IMR-90 (cell line): ENCODE results near the gene CHD2. TPM values are rescaled to one million over a fixed set of nuclear protein-coding genes. Genes with fewer than 3 reads are reported as not detected.

Experiments
- ATAC-seq: fragments of 200-7000 bp; cut with Tn5 transposase; 2 replicates; pipeline ENCODE4 v1.9.1; 2020; ENCODE audit warnings: low read depth, mild to moderate bottlenecking, moderate library complexity
- BruUV-seq: library from RNA; stranded (reverse); fragments of 400-500 nt; replicated peaks from 2 replicates; lab custom pipeline; 2021; lab: Mats Ljungman, UMichigan
- CTCF ChIA-PET: fragments of 300-600 bp; formaldehyde crosslinking; extraction: SDS; loops from one replicate; lab custom pipeline; 2021; ENCODE audit warnings: antibody characterized with exemption; lab: Yijun Ruan, JAX
- POLR2A ChIA-PET: fragments of 300-600 bp; sonication (Branson Sonifier 250); formaldehyde crosslinking; loops from one replicate; lab custom pipeline; 2022; ENCODE audit warnings: antibody characterized with exemption; ENCODE audit not compliant: unreplicated experiment; lab: Charles Lee
- DNase-seq: peaks from one replicate; pipeline ENCODE4 v3.0.0; 2013
- H2AFZ ChIP-seq: replicated peaks from 2 replicates; pipeline ENCODE3; 2013; ENCODE audit warnings: low read length, mild to moderate bottlenecking; ENCODE audit not compliant: poor library complexity
- H2AK5ac ChIP-seq: 2 replicates; pipeline ENCODE4 v1.6.1; 2013; ENCODE audit warnings: low read depth, low read length, inconsistent platforms
- H2AK9ac ChIP-seq: replicated peaks from 2 replicates; pipeline ENCODE3; 2013; ENCODE audit warnings: mild to moderate bottlenecking, low read depth, low read length, moderate library complexity; ENCODE audit not compliant: poor library complexity
- H2BK120ac ChIP-seq: 2 replicates; pipeline ENCODE4 v1.6.1; 2013; ENCODE audit warnings: low read depth, low read length, inconsistent platforms
- H2BK15ac ChIP-seq: 3 replicates; pipeline ENCODE4 v1.6.1; 2013; ENCODE audit warnings: low read depth, low read length, inconsistent platforms
- H2BK20ac ChIP-seq: 2 replicates; pipeline ENCODE4 v1.6.1; 2013; ENCODE audit warnings: low read depth, mild to moderate bottlenecking, inconsistent platforms, low read length, moderate library complexity
- H2BK5ac ChIP-seq: 2 replicates; pipeline ENCODE4 v1.6.1; 2013; ENCODE audit warnings: mild to moderate bottlenecking, low read depth, low read length, inconsistent platforms; ENCODE audit not compliant: poor library complexity, severe bottlenecking
- H3K14ac ChIP-seq: replicated peaks from 2 replicates; pipeline ENCODE4 v1.6.1; 2013; ENCODE audit warnings: low read depth, low read length, inconsistent platforms
- H3K18ac ChIP-seq: 2 replicates; pipeline ENCODE4 v1.6.1; 2013; ENCODE audit warnings: low read depth, low read length, control low read depth
- H3K23ac ChIP-seq: 2 replicates; pipeline ENCODE4 v1.6.1; 2013; ENCODE audit warnings: low read depth, low read length, inconsistent platforms
- H3K27ac ChIP-seq: 2 replicates; pipeline ENCODE4 v1.5.1; 2013; ENCODE audit warnings: mild to moderate bottlenecking, control low read depth, low read length; ENCODE audit not compliant: insufficient read depth
- H3K27me3 ChIP-seq: 2 replicates; pipeline ENCODE4 v1.6.1; 2013; ENCODE audit warnings: low read length; ENCODE audit not compliant: control insufficient read depth, insufficient read depth
- H3K36me3 ChIP-seq: 2 replicates; pipeline ENCODE4 v1.6.1; 2013; ENCODE audit warnings: low read length, mixed read lengths; ENCODE audit not compliant: control insufficient read depth, insufficient read depth
- H3K4ac ChIP-seq: 2 replicates; pipeline ENCODE4 v1.6.1; 2013; ENCODE audit warnings: low read depth, low read length, inconsistent platforms
- H3K4me1 ChIP-seq: 2 replicates; pipeline ENCODE4 v1.6.1; 2013; ENCODE audit warnings: low read length, mixed read lengths; ENCODE audit not compliant: control insufficient read depth, insufficient read depth
- H3K4me2 ChIP-seq: 2 replicates; pipeline ENCODE4 v1.6.1; 2013; ENCODE audit warnings: low read depth, mild to moderate bottlenecking, control low read depth, low read length, moderate library complexity
- H3K4me3 ChIP-seq: 2 replicates; pipeline ENCODE4 v1.5.1; 2013; ENCODE audit warnings: low read depth, mild to moderate bottlenecking, control low read depth, low read length, moderate library complexity; ENCODE audit not compliant: insufficient read depth
- H3K56ac ChIP-seq: 2 replicates; pipeline ENCODE4 v1.6.1; 2013; ENCODE audit warnings: low read length, inconsistent platforms; ENCODE audit not compliant: insufficient read depth; ENCODE audit errors: extremely low read depth
- H3K79me1 ChIP-seq, 2 experiments: 2 replicates each; pipeline ENCODE4 v1.6.1; 2013; ENCODE audit warnings: low read length in 2 of 2, inconsistent platforms in 1 of 2, low read depth in 1 of 2
- H3K9ac ChIP-seq: 2 replicates; pipeline ENCODE4 v1.6.1; 2013; ENCODE audit warnings: low read depth, low read length, control low read depth
- H3K9me1 ChIP-seq: 2 replicates; pipeline ENCODE4 v1.6.1; 2013; ENCODE audit warnings: low read length, inconsistent platforms; ENCODE audit not compliant: insufficient read depth
- H3K9me3 ChIP-seq: 2 replicates; pipeline ENCODE4 v1.6.1; 2013; ENCODE audit warnings: low read length; ENCODE audit not compliant: control insufficient read depth, insufficient read depth
- H4K20me1 ChIP-seq: 2 replicates; pipeline ENCODE4 v1.6.1; 2013; ENCODE audit warnings: low read length, inconsistent platforms; ENCODE audit not compliant: insufficient read depth
- H4K5ac ChIP-seq: 2 replicates; pipeline ENCODE4 v1.6.1; 2013; ENCODE audit warnings: mild to moderate bottlenecking, low read depth, low read length, control low read depth
- H4K8ac ChIP-seq, 2 experiments: 2 replicates each; pipeline ENCODE4 v1.6.1; 2013; ENCODE audit warnings: low read depth in 2 of 2, low read length in 2 of 2, control low read depth in 1 of 2, inconsistent platforms in 1 of 2
- H4K91ac ChIP-seq: 2 replicates; pipeline ENCODE4 v1.6.1; 2013; ENCODE audit warnings: low read depth, low read length, inconsistent platforms; ENCODE audit not compliant: insufficient read depth
- CHD1 ChIP-seq: IDR thresholded peaks from 2 replicates; pipeline ENCODE4 v1.6.1; 2012; ENCODE audit warnings: low read depth, low read length, improper control_type of control experiment
- ELK1 ChIP-seq: fragments of 150-350 bp; IDR thresholded peaks from 2 replicates; pipeline ENCODE4 v1.6.1; 2016; ENCODE audit warnings: low read depth, mild to moderate bottlenecking, low read length, moderate library complexity, borderline replicate concordance
- MAFK ChIP-seq: IDR thresholded peaks from 2 replicates; pipeline ENCODE4 v1.6.1; 2012; ENCODE audit warnings: low read depth, low read length, improper control_type of control experiment
- MAZ ChIP-seq: IDR thresholded peaks from 2 replicates; pipeline ENCODE4 v1.6.1; 2012; ENCODE audit warnings: low read depth, mild to moderate bottlenecking, low read length, improper control_type of control experiment, moderate library complexity, borderline replicate concordance
- MXI1 ChIP-seq: IDR thresholded peaks from 2 replicates; pipeline ENCODE4 v1.6.1; 2012; ENCODE audit warnings: low read depth, mild to moderate bottlenecking, low read length, moderate library complexity, borderline replicate concordance
- NFE2L2 ChIP-seq: fragments of 150-350 bp; IDR thresholded peaks from 2 replicates; pipeline ENCODE4 v1.6.1; 2016; ENCODE audit warnings: low read depth, mild to moderate bottlenecking, low read length
- RAD21 ChIP-seq: IDR thresholded peaks from 2 replicates; pipeline ENCODE4 v1.6.1; 2012; ENCODE audit warnings: low read length, improper control_type of control experiment
- RCOR1 ChIP-seq: IDR thresholded peaks from 2 replicates; pipeline ENCODE4 v1.6.1; 2012; ENCODE audit warnings: mild to moderate bottlenecking, low read length, improper control_type of control experiment; ENCODE audit not compliant: insufficient replicate concordance
- SMC3 ChIP-seq: fragments of 150-350 bp; IDR thresholded peaks from 2 replicates; pipeline ENCODE4 v1.6.1; 2016; ENCODE audit warnings: low read depth, mild to moderate bottlenecking, antibody characterized with exemption, low read length, moderate library complexity
- WGBS, 2 experiments: methylation state at CpG; one replicate each; pipeline versions ENCODE4 v1.1.5 to v1.1.7; 2013; ENCODE audit warnings: missing lambda C conversion rate in 2 of 2; ENCODE audit not compliant: insufficient read length in 1 of 2; ENCODE audit errors: extremely low coverage in 2 of 2; 5-methylcytosine and 5-hydroxymethylcytosine counted together
- dilution Hi-C: fragments of 300-500 bp; cut with HindIII; formaldehyde crosslinking; loops from one replicate; pipeline ENCODE4 v1.14.3; 2018; ENCODE audit warnings: low sequenced_read_pairs; ENCODE audit not compliant: unreplicated experiment
- in situ Hi-C: fragments of 300-500 bp; cut with MboI; formaldehyde crosslinking; loops from 3 replicates; pipeline ENCODE4 v1.14.3; 2019; ENCODE audit warnings: low sequenced_read_pairs, inconsistent platforms, mixed read lengths
- intact Hi-C: fragments of 100-400 bp; cut with micrococcal nuclease; formaldehyde crosslinking; loops from 2 replicates; pipeline ENCODE4 v1.10.0; 2022
- polyA plus RNA-seq, 3 experiments: library from polyadenylated mRNA; depleted of rRNA; stranded (reverse); fragments of >200 nt; gene quantifications; 2 replicates each; pipeline ENCODE4 v1.2.3, GENCODE V29; 2012; ENCODE audit warnings: low replicate concordance in 1 of 3
- total RNA-seq: library from RNA; depleted of rRNA; stranded (reverse); fragments of >200 nt; gene quantifications from 2 replicates; pipeline ENCODE4 v1.2.3, GENCODE V29; 2012

Gene CHD2
- total and polyA plus RNA-seq, 2 of the 4 experiments (the other 2 are of a cell fraction) = 44.9 to 64.7 TPM

DNA sequence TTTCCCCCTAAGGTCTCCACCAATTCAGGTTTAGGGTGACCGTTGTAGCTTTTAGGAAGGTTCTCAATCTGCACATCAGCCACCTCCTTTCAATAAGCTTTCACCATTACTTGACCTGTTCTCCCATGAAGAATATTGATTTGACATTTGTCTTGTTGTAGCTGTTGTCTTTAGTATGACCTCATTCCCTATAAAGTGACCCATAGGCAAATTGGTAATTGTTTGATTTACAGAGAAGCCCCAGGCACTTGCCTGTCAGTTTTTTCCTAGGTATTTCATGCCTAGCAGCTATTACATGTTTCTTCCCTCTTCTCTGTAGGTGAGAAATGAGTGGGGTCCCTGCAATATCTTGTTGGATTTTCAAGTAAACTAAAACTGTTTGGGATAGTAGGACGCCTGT, 36.0 kb downstream of the CHD2 start:
- Histone ChIP-seq H3K18ac (no peak overlapping the region), H4K8ac (no peak overlapping the region), H3K56ac (no peak overlapping the region), H3K36me3 (peaks cover 65% of the 10 kb centered on the region), H3K14ac (no peak overlapping the region), H4K91ac (no peak overlapping the region), H3K23ac (no peak overlapping the region), H3K9me1 (peaks cover 5% of the 10 kb centered on the region), H3K4me2 (no peak overlapping the region), H3K9me3 (no peaks in the 10 kb centered on the region), H2AK9ac (no peak overlapping the region), H2AFZ (no peak overlapping the region), H3K27me3 (no peaks in the 10 kb centered on the region), H2BK5ac (no peak overlapping the region), H2AK5ac (no peak overlapping the region), H4K20me1 (peaks cover 8% of the 10 kb centered on the region; the same call in 1 of the 2 replicates), H3K4me3 (no peak overlapping the region), H3K4me1 (peaks cover 3% of the 10 kb centered on the region; the same call in 1 of the 2 replicates), H2BK15ac (no peak overlapping the region), H2BK120ac (no peak overlapping the region), H3K9ac (no peak overlapping the region), H3K27ac (no peak overlapping the region), H2BK20ac (no peak overlapping the region), H3K79me1 (peaks cover 46 to 64% of the 10 kb centered on the region in 2 experiments), H3K4ac (no peak overlapping the region), H4K5ac (no peak overlapping the region)
- no TSS peak for BruUV-seq
- DNase-seq = no peak
- ChIA-PET CTCF (no interaction called here), POLR2A (no interaction called here)
- WGBS, 2 experiments = no CpG with 5 or more reads among the region's 2 CpGs
- in situ Hi-C loops (no loop called here), intact Hi-C loops (no loop called here), dilution Hi-C loops (loop anchor here (25.0 kb wide), 1 partner anchor 124 kb away; no protein-coding TSS in a partner anchor)
- TF ChIP-seq ELK1 (no peak), NFE2L2 (no peak), CHD1 (no peak), MXI1 (no peak), MAFK (no peak), RAD21 (no peak), MAZ (no peak), RCOR1 (no peak), SMC3 (no peak)
- ATAC-seq = no peak
